PC-3 (cell line): Measurements from ENCODE around the gene PPP6R2. TPM values are rescaled to one million over a fixed set of nuclear protein-coding genes. Genes with fewer than 3 reads are reported as not detected.
"Not testable (repeated sequence)": the region's sequence is repeated elsewhere in the genome, so short reads cannot be mapped to it uniquely, and the experiment has no call there.

Experiments used
- ATAC-seq: fragments of 200-7000 bp; cut with Tn5 transposase; 2 replicates; pipeline ENCODE4 v1.9.1; 2020; ENCODE audit warnings: mild to moderate bottlenecking, moderate library complexity
- BruUV-seq: library from RNA; stranded (reverse); fragments of 400-500 nt; replicated peaks from 2 replicates; lab custom pipeline; 2021; lab: Mats Ljungman, UMichigan
- CTCF ChIA-PET: fragments of 300-600 bp; sonication (Branson Sonifier 250); formaldehyde crosslinking; loops from one replicate; lab custom pipeline; 2022; ENCODE audit warnings: antibody characterized with exemption; lab: Charles Lee
- POLR2A ChIA-PET: fragments of 300-600 bp; sonication (Branson Sonifier 250); formaldehyde crosslinking; loops from one replicate; lab custom pipeline; 2022; ENCODE audit warnings: antibody characterized with exemption; ENCODE audit not compliant: unreplicated experiment; lab: Charles Lee
- DNase-seq: peaks from one replicate; pipeline ENCODE4 v3.0.0-alpha.2; 2015
- H2AFZ ChIP-seq: fragments of 300-600 bp; sonication (generic); 2 replicates; pipeline ENCODE4 v1.6.0; 2016; ENCODE audit warnings: antibody characterized with exemption, low read length
- H3F3A ChIP-seq: fragments of 300-600 bp; sonication (generic); one replicate; pipeline ENCODE4 v1.6.0; 2017; ENCODE audit warnings: antibody characterized with exemption, low read length, control low read depth, mild to moderate bottlenecking; ENCODE audit not compliant: unreplicated experiment
- H3K27ac ChIP-seq: fragments of 300-600 bp; sonication (generic); 2 replicates; pipeline ENCODE4 v1.5.1; 2016; ENCODE audit warnings: mild to moderate bottlenecking, low read length
- H3K27me3 ChIP-seq: fragments of 300-600 bp; sonication (generic); 2 replicates; pipeline ENCODE4 v1.6.1; 2016; ENCODE audit warnings: low read length, mixed read lengths
- H3K36me3 ChIP-seq: fragments of 300-600 bp; sonication (generic); 2 replicates; pipeline ENCODE4 v1.6.1; 2016; ENCODE audit warnings: low read depth, mixed run types, low read length, mixed read lengths
- H3K4me1 ChIP-seq: fragments of 300-600 bp; sonication (generic); 2 replicates; pipeline ENCODE4 v1.5.1; 2016; ENCODE audit warnings: low read length; ENCODE audit not compliant: insufficient read depth
- H3K4me2 ChIP-seq: fragments of 300-600 bp; sonication (generic); 2 replicates; pipeline ENCODE4 v1.6.0; 2016; ENCODE audit warnings: low read length
- H3K4me3 ChIP-seq: fragments of 300-600 bp; sonication (generic); 2 replicates; pipeline ENCODE4 v1.5.1; 2016; ENCODE audit warnings: mild to moderate bottlenecking, low read length, mixed read lengths
- H3K79me2 ChIP-seq: fragments of 300-600 bp; sonication (generic); 2 replicates; pipeline ENCODE4 v1.6.1; 2017; ENCODE audit warnings: low read length, mixed read lengths
- H3K9ac ChIP-seq: fragments of 300-600 bp; sonication (generic); 2 replicates; pipeline ENCODE4 v1.6.0; 2016; ENCODE audit warnings: mild to moderate bottlenecking, low read length
- H3K9me2 ChIP-seq: fragments of 300-600 bp; sonication (generic); replicated peaks from 2 replicates; pipeline ENCODE4 v1.6.1; 2016; ENCODE audit warnings: mixed run types, low read length, mixed read lengths
- H3K9me3 ChIP-seq: fragments of 300-600 bp; sonication (generic); 2 replicates; pipeline ENCODE4 v1.6.1; 2016; ENCODE audit warnings: low read length, mixed read lengths
- H4K20me1 ChIP-seq: fragments of 300-600 bp; sonication (generic); 2 replicates; pipeline ENCODE4 v1.6.1; 2016; ENCODE audit warnings: low read length, mixed read lengths
- CTCF ChIP-seq: fragments of 300-600 bp; sonication (generic); conservative IDR thresholded peaks from 2 replicates; pipeline ENCODE4 v1.5.1; 2017; ENCODE audit warnings: antibody characterized with exemption, low read depth, mild to moderate bottlenecking, low read length
- EZH2 ChIP-seq: fragments of 300-600 bp; sonication (generic); IDR thresholded peaks from one replicate; pipeline ENCODE4 v1.6.1; 2017; ENCODE audit warnings: antibody characterized with exemption, mild to moderate bottlenecking, low read length; ENCODE audit not compliant: unreplicated experiment
- EZH2phosphoT487 ChIP-seq: fragments of 300-600 bp; sonication (generic); IDR thresholded peaks from 2 replicates; pipeline ENCODE4 v1.6.1; 2018; ENCODE audit warnings: mild to moderate bottlenecking, antibody characterized with exemption, low read length, borderline replicate concordance
- intact Hi-C: fragments of 100-400 bp; cut with micrococcal nuclease; formaldehyde crosslinking; loops from 2 replicates; pipeline ENCODE4 v1.9.0; 2023
- total RNA-seq: library from RNA; depleted of rRNA; stranded (reverse); fragments of >200 nt; gene quantifications from 2 replicates; pipeline ENCODE4 v1.2.3, GENCODE V29; 2014

PPP6R2 gene
- total RNA-seq, 1 experiment from 2014 or later, result 46.2 TPM

GRCh38 chr22:50319503-50319951 is 23.6 kb upstream of the PPP6R2 start:
- no peaks in the 10 kb centered on the region for H4K20me1 ChIP-seq
- H3K4me2 ChIP-seq, result no peak overlapping the region
- no peaks in the 10 kb centered on the region for H3K79me2 ChIP-seq
- no peaks in the 10 kb centered on the region for H3K27me3 ChIP-seq
- H3K9me3 ChIP-seq, result no peaks in the 10 kb centered on the region
- no peak overlapping the region for H3K27ac ChIP-seq
- H3K4me1 ChIP-seq, result no peaks in the 10 kb centered on the region
- no peaks in the 10 kb centered on the region for H3F3A ChIP-seq
- H2AFZ ChIP-seq, result no peak overlapping the region
- no peak for TF ChIP-seq EZH2phosphoT487
- TF ChIP-seq EZH2, result no peak
- no peak for TF ChIP-seq CTCF
- no peaks in the 10 kb centered on the region for H3K9me2 ChIP-seq
- no peak overlapping the region for H3K9ac ChIP-seq
- BruUV-seq, result no TSS peak
- DNase-seq (no peak), ATAC-seq (no peak)
- intact Hi-C loops, result no loop called here
- no peak overlapping the region for H3K4me3 ChIP-seq
- ChIA-PET CTCF (no interaction called here), POLR2A (no interaction called here)
- no peaks in the 10 kb centered on the region for H3K36me3 ChIP-seq

GRCh38 chr22:50320116-50320515 is 23.0 kb upstream of the PPP6R2 start:
- ChIA-PET POLR2A (no interaction called here), CTCF (no interaction called here)
- no peaks in the 10 kb centered on the region for H3K9me3 ChIP-seq
- no TSS peak for BruUV-seq
- DNase-seq, result no peak
- no peaks in the 10 kb centered on the region for H3K79me2 ChIP-seq
- no peaks in the 10 kb centered on the region for H3K9me2 ChIP-seq
- ATAC-seq, result no peak
- intact Hi-C loops, result no loop called here
- H3K9ac ChIP-seq, result no peak overlapping the region
- no peaks in the 10 kb centered on the region for H3K27me3 ChIP-seq
- no peak for TF ChIP-seq EZH2
- TF ChIP-seq CTCF, result no peak
- H3F3A ChIP-seq, result no peaks in the 10 kb centered on the region
- no peaks in the 10 kb centered on the region for H4K20me1 ChIP-seq
- no peaks in the 10 kb centered on the region for H3K36me3 ChIP-seq
- H2AFZ ChIP-seq, result no peak overlapping the region
- no peak overlapping the region for H3K4me3 ChIP-seq
- no peak overlapping the region for H3K27ac ChIP-seq
- H3K4me2 ChIP-seq, result no peak overlapping the region
- no peaks in the 10 kb centered on the region for H3K4me1 ChIP-seq

GRCh38 chr22:50320671-50321325 is 22.3 kb upstream of the PPP6R2 start:
- no peak overlapping the region for H3K4me2 ChIP-seq
- H3K4me1 ChIP-seq, result no peaks in the 10 kb centered on the region
- H3K27ac ChIP-seq, result no peak overlapping the region
- no TSS peak for BruUV-seq
- no peak overlapping the region for H2AFZ ChIP-seq
- H3K79me2 ChIP-seq, result no peaks in the 10 kb centered on the region
- ChIA-PET CTCF (no interaction called here), POLR2A (no interaction called here)
- no peaks in the 10 kb centered on the region for H3K9me2 ChIP-seq
- intact Hi-C loops, result no loop called here
- no peak for ATAC-seq
- no peaks in the 10 kb centered on the region for H4K20me1 ChIP-seq
- H3F3A ChIP-seq, result no peaks in the 10 kb centered on the region
- no peaks in the 10 kb centered on the region for H3K36me3 ChIP-seq
- H3K9ac ChIP-seq, result no peak overlapping the region
- H3K4me3 ChIP-seq, result no peak overlapping the region
- DNase-seq, result no peak
- no peaks in the 10 kb centered on the region for H3K9me3 ChIP-seq
- TF ChIP-seq CTCF, result no peak
- TF ChIP-seq EZH2, result no peak
- TF ChIP-seq EZH2phosphoT487, result no peak
- H3K27me3 ChIP-seq, result no peaks in the 10 kb centered on the region

- H2AFZ ChIP-seq, H3K79me2 ChIP-seq, H4K20me1 ChIP-seq, H3K9me2 ChIP-seq, POLR2A ChIA-PET, ATAC-seq, H3K36me3 ChIP-seq, H3K9me3 ChIP-seq, H3K27me3 ChIP-seq, intact Hi-C loops, DNase-seq, H3K4me1 ChIP-seq, H3F3A ChIP-seq, H3K4me2 ChIP-seq, BruUV-seq, H3K27ac ChIP-seq, CTCF ChIA-PET, H3K4me3 ChIP-seq, H3K9ac ChIP-seq: not testable (repeated sequence)
These were observed 20.6 kb upstream of the PPP6R2 start for GRCh38 chr22:50322382-50323104.
